NCI-H524 (cell line): Measurements from ENCODE around the gene TSACC.

ENCODE experiments used
- DNase-seq, 2 experiments: peaks; one replicate each; lab custom pipeline; 2025; lab: John Stamatoyannopoulos, UW

Gene TSACC

DNA sequence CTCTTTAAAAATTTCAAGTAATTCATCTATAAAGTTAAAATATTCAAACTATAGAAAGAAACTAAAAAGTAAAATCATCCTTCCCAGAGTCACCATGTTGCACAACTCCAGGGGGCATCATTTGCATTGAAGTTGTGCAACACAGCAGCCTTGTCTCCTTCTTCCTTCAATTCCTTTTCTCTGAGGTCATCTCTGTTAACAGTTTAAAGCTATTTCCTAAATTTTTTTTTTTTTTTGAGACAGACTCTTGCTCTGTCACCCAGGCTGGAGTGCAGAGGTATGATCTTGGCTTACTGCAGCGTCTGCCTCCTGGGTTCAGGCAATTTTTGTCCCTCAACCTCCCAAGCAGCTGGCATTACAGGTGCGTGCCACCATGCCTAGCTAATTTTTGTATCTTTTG is 37.8 kb downstream of the TSACC start:
- DNase-seq = no peak

DNA sequence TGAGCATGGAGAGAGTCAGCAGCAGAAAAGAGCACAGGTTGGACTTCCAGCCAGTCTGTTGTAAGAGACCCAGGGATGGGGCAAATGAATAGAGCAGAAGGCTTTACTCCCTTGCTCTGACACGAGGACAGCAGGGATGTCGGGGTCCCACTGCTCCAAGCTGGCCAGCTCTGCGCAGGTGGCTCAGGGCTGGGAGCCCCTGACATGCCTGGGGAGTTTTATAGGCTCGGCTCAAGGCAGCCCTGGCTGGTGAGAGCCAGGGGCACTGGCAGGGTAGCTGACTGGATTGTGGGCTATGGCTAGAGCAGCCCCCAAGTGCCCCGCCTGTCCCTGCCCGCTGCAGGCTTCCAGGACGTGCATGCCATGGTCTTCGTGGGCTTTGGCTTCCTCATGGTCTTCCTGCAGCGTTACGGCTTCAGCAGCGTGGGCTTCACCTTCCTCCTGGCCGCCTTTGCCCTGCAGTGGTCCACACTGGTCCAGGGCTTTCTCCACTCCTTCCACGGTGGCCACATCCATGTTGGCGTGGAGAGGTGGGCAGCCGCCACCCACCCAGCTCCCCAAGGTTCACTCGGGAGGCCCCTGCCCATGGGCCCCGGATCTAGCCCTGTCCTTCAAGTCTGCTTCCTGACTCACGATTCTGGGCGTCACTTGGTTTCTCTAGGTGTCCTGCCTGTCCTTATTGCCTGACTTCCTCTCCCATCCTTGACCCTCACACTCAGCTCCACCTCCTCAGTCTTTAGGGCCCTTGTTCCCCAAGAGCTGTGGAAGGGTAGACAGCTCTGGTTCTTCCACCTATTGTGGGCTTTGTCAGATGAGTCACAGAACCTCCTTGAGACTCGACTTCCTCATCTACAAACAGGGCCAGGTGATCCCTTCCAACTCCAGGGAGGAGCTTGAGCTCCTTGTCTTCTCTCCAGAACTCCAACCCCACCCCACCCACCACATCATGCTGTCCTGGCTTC is 38.9 kb downstream of the TSACC start:
- no peak for DNase-seq

DNA sequence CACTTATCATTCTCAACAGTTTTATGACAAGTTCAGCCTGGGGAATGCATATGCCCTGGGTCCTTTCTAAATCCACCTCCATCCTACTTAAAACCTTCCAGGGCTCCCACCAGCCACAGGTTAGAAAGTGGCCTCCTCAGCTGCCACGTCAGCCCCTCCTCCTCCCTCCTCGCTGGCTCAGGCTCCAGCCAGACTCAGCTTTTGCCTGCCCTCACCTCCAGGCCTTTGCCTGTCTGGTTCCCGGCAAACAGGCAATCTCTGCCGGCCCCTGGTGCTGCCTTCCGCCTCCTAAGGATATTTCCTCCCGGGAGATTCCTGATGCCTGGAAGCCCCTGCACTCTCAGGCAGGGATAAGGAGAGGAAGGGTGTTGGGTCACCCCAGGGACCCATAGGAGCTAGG is 40.2 kb downstream of the TSACC start:
- no peak for DNase-seq

DNA sequence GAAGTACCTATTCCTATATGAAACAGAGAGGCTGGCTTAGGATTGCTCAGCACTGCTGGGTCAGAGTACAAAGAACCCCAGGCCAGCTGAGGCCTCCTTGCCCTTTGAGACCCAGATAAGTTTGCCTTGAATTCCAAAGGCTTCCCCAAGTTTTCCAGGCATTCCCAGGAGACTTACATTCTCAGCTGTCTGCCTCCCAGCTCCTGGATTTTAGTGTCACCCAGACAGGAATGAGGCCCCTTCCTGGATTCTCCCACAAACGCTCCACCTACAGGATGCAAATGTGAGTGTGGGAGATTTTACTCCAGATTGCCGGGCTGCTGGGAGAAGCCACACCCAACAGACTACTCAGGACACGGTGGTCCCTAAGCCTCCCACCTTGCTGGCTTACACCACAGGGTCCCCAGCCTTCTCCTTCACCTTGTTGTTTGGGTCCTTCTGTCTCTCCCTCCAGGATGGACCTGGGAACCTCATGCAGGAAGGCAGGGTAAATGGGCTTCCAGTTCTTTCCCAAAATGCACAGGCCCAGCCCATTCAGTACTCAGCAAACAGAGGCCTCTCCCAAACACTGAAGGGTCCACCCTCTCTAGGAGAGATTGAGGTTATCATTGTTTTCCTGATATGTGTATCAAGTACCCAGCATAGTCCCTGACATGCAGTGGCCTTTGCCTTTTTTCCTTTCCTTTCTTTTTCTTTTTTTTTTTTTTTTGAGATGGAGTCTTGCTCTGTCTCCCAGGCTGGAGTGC is 41.3 kb downstream of the TSACC start:
- peak; percentile 8 to 41 for DNase-seq

DNA sequence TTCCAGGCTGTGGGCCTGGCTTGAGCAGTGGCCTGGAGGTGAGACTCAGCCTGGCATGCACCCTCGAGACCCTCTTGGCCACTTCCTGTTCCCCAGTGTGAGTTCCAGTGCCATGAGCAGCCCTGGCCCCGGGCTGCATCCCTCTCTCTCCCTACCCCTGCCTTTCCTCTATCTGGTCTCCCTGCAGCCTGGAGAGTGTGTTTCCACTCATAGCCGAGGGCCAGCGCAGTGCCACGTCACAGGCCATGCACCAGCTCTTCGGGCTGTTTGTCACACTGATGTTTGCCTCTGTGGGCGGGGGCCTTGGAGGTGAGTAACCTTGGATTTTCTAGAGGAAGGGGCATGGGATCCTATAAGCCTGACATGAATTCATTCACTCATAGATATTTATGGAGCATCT is 44.2 kb downstream of the TSACC start:
- no peak for DNase-seq

DNA sequence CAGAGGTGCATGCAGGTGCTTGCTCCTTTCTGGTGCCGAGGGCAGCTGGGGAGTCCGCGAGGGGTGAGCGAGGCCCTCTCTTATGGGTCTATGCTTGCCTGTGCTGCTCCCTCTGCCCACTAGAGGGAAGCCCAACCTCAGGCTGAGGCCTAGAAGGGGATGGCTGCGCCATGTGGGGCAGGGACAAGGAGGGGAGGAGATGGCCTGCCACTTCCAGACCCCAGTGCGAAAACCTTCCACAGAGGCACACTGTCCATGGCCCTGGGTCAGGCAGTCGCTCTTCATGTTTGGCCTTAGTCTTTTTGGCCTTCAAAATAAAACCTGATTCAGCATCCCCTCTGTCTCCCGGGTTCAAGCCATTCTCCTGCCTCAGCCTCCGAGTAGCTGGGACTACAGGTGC is 44.7 kb downstream of the TSACC start:
- DNase-seq = peak; percentile 56 to 81

DNA sequence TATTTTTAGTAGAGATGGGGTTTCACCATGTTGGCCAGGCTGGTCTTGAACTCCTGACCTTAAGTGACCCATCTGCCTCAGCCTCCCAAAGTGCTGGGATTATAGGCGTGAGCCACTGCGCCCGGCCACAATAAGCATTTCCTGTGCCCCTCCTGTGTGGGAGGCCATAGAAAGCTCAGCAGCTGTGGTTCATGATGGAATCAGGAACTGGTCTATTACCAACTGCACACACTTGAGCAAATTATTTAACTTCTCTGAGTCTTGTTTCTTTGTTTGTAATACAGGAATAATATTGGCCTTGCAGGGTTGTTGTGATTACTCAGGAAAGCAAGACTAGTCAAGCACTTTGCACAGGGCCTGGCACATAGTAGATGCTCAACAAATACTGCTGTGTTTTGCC is 45.7 kb downstream of the TSACC start:
- DNase-seq = no peak

DNA sequence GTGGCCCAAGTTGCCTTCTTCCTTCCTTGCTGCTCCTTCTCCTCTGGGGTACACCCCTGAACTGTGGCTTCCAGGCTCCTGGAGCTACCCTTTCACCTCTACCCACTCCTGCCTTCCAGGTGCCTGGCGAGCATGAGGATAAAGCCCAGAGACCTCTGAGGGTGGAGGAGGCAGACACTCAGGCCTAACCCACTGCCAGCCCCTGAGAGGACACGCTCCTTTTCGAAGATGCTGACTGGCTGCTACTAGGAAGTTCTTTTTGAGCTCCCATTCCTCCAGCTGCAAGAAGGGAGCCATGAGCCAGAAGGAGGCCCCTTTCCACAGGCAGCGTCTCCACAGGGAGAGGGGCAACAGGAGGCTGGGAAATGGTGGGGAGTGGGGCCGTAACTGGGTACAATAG is 46.3 kb downstream of the TSACC start:
- no peak for DNase-seq

DNA sequence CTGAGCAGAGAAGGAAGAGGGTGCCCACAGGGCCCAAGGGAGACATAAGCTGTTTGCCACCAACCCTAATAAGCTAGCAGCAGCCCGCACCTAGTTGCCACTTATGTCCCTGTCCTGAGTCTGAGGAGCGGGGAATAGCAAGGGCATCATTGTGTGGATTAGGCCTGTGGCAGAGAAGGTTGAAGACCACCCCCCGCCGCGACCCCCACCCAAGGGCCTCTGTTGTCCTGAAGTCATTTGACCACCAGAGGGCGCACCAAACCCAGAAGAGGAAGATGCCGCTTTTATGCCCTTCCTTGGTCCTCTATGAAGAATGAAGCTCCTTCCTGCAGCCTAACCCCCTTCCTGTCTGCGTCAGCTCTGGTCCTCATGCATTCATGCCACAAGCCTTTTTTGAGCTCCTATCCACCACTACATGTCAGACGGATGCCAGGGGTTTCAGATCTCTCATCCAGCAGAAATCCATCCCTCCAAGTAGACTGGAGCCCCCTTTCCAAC is 47.3 kb downstream of the TSACC start:
- peak; percentile 15 to 57 for DNase-seq

DNA sequence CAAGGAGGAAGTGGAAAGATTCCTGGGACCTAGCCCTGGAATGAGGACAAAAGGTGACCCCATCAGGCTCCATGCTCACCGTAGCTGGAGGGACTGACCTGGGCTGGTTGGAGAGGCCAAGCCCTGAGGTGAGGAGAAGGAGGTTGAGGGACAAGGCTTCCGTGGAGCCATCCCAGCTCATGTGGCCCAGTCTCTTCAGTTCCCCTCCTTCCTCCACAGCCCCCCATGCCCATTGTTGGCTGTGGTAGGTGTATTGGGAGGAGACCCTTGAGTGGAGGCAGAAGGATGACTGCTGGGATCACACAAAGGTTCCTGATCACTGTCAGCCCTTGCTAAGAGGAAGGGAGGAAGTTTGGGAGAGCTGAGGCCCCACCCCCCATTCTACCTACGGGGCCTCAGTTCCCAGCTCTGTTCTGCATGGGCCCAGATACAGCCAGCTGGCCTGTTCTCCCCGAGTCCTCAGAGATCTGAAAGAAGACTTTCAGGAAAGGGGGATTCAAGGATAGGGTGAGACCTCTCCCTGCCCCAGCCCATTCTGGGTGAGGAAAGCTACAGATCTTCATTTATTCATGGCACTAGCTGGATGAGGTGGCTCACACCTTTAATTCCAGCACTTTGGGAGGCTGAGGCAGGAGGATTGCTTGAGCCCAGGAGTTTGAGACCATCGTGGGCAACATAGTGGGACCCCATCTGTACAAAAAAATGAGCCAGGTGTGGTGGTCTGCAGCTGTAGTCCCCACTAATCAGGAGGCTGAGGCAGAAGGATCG is 48.0 kb downstream of the TSACC start:
- DNase-seq = no peak

DNA sequence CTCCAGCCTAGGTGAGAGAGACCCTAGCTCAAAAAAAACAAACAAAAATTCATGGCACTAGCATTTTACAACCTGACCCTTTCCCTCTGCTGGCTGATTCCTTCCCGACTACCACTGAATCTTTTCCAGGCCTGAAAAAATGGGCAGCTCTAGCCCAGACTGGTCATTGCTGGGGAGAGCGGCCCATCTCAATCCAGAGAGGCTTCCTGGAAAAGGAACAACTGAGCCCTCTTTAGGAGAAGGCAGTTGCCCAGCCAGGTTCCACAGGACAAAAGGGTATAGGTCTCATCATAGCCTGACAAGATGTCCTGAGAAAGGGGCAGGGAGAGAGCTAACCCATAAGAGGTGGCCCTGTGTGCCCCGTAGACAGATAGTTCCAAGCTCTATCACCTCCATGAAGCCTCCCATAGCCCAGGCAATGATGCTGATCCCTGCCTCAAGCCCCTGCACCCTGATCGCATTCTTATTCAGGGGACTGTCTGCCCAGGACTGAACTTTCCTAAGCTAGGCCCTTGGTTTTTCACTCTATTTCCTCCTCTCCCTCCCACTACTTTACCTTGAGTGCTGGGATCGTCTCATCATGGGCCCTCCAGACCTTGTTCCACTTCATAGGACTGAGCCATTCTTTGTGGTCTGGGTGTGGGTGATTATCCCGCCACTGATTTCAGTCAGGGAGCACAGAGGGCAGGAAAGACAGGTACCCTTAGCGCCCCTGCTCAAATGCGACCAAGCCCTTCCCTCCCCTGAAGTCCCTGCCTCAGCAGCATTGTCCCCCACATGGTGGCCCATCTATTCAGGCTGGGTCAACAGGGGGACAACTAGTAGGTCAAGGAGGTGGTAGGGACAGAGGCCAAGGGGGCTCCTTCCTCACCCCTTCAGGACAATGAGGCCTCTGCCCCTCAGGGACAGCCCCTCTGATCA is 48.9 kb downstream of the TSACC start:
- DNase-seq = no peak

DNA sequence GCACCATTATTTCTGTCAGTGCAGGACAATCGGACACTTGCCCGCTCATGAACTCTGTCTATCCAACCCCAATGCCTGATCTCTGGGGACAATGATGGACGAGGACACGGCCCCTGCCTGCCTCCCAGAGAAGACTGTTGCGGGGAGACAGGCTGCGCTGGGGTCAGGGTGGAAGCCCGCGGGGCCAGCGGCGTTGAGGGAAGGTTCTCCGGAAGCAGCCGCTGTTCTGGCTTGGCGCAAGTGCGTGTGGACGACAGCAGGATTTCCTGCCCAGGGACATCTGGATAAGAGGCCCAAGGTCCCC is 49.5 kb downstream of the TSACC start:
- no peak for DNase-seq

DNA sequence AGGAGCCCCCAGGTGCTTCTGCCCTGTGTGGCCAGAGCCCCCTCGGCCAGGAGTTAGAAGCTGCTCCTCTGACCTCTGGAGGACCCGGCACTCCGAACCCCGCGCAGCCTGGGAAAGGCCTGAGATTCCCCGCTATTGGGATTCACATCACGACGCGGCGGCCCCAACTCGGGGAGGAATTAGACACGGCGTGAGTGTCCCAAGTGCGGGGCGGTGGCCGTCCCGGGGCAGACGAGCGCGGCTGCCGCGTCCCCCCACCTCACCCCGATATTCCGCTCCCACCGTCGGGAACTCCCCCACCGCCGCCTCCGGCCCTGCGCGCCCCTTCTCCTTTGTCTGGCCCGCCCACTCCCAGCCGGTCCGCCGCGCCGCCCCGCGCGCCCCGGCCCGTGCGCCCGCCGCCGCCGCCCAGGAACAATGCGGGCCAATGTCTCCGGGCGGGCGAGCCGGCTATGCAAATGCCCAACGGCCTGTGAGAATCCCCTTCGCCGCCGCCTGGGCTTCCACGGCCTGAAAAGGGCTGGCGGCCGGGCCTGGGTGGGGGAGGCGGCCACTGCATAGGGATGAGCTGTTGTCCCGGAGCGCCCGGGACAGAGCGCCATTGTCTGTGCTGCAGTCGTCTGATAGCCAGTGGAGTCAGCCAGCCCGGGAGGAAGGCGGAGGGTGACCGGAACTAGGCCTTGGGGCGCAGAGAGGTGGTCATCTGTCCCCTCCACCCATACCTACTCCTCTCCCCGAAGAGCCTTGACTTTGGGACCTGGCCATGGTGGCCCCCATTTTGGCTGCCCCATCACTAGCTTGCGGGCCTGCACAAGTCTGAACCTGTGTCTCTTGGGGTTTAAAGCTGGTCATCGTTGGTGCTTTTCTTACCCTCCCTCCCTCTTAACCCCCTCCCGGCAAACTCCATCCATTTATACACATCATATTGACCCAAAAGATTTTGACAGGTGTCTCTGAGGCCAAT is 50.1 kb downstream of the TSACC start:
- no peak for DNase-seq

DNA sequence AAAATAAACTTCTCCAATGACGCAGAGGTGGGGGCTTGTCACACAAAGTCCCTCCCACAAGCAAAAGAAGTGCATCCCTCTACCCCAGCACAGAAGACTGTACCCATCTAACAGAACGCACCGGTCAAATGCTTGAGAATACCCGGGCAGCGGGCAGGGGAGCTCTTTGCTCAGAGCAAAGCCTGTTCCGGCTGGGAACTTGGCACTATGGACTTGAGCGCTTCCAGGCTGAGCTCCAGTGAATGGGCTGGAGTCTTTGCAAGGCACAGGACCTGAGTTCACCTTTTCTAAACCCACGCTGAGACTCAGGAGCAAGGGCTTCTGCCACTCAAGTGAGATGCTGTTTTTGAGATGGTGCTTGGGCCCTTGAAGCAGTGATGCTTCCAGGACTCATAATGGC is 51.0 kb downstream of the TSACC start:
- no peak for DNase-seq

DNA sequence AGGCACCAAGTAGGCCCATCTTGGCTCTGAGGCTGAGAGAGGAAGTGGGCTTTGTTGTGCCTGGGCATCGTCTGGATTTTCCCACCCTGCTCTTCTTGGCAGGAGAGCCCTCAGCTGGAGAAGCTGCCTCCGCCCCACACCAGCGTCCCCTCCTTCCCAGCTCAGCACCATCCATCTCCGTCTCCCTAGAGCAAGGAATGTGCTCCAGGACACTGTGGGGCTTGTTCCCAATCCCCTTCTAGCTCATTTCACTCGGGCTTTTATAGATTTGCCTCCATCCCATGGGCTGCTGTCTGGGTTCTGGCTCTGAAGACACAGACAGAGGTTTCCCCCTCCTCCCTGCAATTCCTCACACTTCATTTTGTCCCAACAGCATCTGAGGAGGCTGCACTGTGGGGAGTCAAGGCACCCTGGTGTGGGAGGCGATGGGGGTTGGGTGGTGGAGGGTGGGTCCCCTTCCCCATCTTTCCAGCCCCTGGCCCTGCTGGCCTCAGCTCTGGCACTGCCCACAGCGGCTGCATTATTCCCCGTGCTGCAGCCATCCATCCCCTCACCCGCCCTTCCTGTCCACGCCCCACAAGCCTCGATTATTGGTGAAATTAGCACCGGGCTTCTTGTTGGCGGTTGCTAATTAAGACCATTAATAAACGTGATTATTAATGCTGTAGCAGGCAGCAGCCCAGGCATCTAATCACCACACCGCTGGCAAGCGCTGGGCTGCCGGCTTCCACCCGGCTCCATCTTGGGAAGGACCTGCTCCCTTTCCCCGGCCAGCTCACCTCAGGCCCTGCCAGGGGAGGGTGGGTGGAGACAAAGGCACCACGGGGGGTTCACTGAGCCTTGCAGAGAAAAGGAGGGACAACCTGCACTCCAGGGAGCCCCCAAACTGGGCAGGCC is 52.4 kb downstream of the TSACC start:
- DNase-seq = no peak

DNA sequence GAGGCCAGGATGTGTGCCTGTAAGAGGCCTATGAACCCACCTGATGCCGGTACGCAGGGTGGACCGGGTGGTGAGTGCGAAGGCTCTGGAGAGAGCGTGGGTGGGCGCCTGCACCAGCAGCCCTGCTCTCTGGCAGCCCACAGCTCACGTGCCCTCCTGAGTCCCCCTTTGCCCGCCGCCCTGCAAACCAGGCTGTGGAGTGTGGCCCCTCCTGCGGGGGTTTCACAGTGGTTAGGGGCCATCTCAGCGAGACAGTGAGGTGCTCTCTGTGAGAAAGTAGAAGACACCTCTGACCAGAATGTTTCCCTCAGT is 53.0 kb downstream of the TSACC start:
- DNase-seq = no peak

DNA sequence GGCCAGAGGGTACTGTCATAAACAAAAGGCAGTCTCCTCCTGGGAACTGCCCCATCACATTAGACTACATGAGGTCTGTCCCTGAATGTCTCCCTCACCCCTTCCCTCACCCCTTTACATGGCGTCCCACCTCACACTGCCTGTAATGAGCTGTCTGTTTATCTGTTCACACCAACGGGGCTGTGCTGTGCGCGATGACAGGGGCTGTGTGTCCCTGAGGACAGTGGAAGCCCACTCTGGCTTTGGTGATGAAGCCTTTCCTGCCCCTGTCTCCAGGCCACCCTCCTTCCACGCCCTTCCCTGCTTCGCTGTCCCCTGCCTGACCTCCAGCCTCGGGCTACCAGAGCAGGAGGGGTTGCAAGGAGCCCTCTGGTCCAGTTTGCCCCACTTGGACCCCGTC is 53.4 kb downstream of the TSACC start:
- DNase-seq = no peak

DNA sequence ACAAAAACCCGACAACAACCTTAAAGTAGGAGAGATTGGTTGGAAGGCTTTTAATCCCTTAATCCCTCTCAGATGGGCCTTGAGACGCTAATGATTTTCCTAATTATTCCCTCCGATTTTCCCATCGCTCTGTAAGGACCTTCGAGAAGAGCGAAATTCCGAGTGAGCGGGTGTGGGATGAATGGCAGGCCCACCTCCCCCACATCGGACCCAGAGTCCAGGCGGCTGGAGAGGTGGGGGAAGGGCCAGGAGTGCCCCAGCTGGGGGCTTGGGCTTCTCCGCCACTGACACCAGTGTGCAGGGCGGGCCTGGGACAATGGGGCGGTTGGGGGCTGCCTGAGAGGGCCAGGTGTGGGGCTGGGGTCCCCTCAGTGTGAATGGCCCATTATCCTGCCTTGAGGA is 54.1 kb downstream of the TSACC start:
- peak; percentile 63 to 77 for DNase-seq

DNA sequence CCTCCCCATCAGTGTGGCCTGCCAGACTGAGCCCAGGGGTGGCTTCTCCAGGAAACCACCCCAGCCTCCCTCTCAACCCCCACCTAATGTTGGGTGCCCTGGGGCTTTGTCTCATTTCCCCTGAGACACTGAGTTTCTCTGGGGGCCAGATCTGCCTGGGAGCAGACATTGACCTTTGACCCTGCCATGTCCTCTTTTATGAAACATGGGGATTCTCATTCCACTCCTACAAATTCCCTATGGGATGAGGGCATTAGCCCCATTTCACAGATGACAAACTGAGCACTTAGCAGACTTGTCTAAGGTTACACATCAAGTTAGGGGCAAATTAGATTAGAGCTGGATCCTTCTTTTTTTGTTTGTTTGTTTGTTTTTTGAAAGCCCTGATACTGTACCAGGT is 54.8 kb downstream of the TSACC start:
- DNase-seq = no peak
